ENCODE data around the gene FAM156A.
A peak's percentile ranks its signal among the peaks of the same experiment; 100 is the strongest.
"Not testable (repeated sequence)": the region's sequence is repeated elsewhere in the genome, so short reads cannot be mapped to it uniquely, and the experiment has no call there.

The FAM156A gene

GRCh38 chrX:52967922-52968321 is 9.6 kb upstream of the FAM156A start:
- DNase-seq, result not testable (repeated sequence)

DNA sequence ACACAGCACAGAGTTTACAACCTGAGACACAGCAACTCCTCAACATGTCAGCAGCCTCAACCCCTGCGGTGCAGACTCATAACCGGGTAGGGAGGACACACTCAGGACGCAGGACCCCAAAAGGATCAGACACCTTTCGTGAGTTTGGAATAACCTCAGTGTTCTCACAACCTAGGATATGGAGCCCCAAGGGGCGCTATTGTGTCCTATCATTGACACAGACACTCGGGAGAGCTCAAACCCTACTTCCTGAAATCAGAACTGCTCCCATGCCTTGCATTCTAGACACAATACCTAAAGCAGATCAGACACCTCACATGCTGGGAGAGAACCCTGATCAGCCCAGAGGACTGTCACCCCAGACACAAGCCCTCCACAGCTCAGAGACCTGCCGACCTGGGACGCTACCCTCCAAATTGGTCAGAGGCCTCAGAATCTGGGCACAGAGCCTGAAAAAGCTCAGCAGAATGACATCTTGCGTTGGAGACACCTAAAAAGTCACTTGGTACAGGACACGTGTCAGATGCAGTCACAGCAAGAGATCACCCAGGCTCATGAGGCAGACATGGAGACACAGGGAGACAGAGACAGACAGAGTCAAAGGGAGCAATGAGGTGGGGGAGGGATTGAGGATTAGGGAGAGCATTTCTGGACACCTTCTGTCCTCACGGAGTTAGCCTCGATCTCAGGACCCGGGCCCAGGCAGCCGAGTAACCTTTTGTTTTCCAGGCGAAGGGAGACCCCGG is 8.8 kb upstream of the FAM156A start:
- not testable (repeated sequence) for DNase-seq

GRCh38 chrX:52958961-52959360 is 643 bp upstream of the FAM156A start:
- DNase-seq, result not testable (repeated sequence)

DNA sequence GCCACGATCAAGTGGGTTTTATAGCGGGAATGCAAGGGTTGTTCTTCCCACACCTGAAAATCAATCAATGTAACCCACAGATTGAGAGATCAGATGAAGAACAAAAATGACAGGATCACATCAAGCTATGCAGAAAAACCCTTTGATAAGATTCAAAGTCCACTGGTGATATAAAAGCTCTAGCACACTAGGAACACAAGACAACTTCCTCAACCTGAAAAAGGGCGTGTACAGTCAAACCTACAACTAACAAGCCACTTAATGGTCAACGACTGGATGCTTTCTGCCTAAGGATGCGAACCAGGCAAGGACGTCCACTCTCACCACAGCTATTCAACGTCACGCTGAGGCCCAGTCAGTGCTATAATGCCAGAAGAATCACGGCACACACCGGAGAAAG is 8.4 kb downstream of the FAM156A start:
- DNase-seq, result not testable (repeated sequence)

- DNase-seq, result not testable (repeated sequence)
Observed at GRCh38 chrX:52949325-52949724, 9.0 kb downstream of the FAM156A start.

- not testable (repeated sequence) for DNase-seq
Observed at GRCh38 chrX:52948265-52948664, 10.1 kb downstream of the FAM156A start.

DNA sequence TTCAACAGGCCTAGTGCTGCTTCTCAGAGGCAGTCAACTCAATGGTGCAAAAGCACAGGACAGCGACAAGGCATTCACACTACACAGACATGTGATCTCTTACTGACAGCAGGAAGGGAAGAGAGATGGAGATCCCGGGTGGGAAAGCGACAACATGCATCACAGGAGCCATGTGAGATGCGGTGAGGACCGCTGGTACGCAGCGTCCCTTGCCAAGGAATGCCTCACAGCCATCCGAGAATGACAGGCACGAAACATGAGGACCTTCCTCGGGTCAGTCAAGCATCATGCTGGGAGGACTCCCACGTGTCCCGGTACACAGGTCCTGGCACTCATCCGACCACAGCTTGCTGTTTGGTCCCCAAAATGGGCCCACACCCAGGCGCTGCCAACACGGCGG is 10.8 kb downstream of the FAM156A start:
- DNase-seq, result not testable (repeated sequence)

- not testable (repeated sequence) for DNase-seq
Observed at GRCh38 chrX:52945838-52946494, 12.4 kb downstream of the FAM156A start.

DNA sequence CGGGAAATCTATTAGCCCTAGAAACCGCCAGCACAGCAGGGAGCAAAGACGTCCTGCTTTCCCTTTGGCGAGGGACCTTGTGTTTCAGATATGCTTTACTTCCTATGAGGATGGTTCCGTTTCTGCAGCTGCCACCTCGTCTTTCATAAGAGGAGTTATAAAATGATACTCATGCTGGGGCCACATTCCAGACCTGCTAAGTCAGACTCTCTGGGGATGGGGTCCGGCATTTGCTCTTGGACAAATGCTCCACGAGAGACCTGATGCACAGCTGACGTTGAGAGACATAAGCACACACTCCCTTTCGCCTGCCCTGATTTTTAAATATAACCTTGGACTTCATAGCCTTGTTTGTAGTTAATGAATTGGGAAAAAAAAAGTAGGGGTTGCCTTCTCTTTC is 16.6 kb downstream of the FAM156A start:
- not testable (repeated sequence) for DNase-seq

- not testable (repeated sequence) for DNase-seq
Observed at GRCh38 chrX:52940704-52941103, 17.6 kb downstream of the FAM156A start.

GRCh38 chrX:52935470-52935784 is 22.9 kb downstream of the FAM156A start:
- DNase-seq, result not testable (repeated sequence)

- peak; percentile 51 to 99 (median 88) for DNase-seq
Observed at GRCh38 chrX:52934704-52935469, 23.4 kb downstream of the FAM156A start.

DNA sequence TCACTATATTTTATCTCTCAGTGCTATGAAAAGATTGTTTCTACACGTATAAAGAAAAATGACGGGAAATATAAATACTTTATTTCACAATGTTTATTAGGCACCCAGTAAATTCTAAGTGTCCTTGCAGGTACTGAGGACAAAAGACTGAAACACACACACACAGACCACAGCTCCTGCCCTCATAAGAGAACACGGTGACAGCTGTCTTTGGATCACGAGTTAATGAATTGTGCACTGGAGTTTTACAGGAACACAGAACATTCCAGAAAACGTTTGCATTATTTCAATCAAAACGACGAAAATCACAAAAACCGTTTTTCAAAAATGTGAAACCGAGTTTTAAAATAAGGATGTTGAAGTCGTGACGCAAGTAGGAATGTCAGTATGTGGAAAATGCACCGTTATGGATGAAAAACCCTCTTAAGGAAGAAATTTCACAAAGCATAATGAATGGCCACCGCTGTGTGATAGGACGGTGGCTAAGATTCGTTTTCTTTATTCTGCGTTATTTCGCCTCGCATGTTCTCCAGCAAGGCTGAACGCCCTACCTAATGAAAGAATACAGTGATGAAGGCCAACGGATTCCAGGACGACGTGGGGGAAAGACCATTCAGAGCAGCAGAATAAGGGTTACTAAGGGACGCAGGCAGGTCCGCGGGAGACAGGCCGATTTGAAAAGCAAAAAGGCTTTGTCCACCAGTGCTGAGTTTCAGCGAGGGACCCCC is 24.2 kb downstream of the FAM156A start:
- peak in 2 of 58 donors; percentile 48 to 54 for DNase-seq

DNA sequence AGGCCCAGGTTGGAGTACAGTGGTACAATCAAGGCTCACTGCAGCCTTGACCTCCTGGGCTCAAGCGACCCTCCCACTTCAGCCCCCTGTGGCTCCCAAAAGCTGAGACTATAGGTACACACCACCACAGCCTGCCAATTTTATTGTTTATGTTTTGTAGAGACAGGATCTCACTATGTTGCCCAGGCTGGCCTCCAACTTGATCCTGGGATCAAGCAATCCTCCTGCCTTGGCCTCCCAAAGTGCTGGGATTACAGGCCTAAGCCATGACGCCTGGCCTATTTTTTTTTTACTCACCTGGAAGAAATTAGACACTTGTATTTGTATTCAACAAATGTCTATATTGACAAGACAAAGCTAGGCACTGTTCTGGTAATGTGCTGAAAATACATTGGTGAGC is 25.1 kb downstream of the FAM156A start:
- DNase-seq, result no peak

- DNase-seq, result not testable (repeated sequence)
Observed at GRCh38 chrX:52930214-52930613, 28.1 kb downstream of the FAM156A start.

DNA sequence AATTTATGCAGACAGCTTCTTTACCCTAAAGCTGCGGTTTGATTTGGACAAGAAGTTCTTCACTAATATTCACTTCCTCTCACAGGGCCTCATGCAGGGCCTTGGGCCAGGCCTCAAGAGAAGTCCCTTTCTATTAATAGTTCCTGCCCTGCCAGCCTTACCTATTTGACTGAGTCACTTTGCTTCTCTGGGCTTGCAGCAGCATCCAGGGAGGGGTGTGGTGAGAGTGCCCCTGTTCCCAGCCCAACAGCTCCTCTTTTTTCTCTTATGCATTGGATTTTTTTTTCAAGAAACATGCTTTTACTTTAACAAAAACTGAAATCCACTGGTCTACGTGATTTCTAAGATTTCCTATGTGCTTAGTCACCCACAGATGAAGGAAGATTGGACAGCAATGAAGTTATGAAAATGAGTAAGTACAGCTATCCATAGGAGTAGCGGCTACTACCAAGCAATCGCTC is 34.5 kb downstream of the FAM156A start:
- no peak for DNase-seq

DNA sequence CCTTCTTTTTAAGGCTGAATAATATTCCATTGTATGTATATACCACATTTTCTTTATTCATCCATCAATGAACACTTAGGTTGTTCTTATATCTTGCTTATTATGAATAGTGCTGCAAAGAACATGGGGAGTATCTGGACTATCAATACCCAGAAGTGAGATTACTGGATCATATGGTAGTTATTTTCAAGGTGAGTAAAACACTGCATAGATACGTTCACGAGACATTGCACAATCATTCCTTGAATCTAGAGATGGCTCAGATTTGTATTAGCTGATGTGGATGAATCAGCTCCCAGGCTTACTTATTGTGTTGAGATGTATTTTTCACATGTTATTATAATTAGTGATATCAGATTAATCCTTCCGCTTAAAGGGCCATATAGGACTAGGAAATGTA is 43.6 kb downstream of the FAM156A start:
- DNase-seq, result not testable (repeated sequence)

DNA sequence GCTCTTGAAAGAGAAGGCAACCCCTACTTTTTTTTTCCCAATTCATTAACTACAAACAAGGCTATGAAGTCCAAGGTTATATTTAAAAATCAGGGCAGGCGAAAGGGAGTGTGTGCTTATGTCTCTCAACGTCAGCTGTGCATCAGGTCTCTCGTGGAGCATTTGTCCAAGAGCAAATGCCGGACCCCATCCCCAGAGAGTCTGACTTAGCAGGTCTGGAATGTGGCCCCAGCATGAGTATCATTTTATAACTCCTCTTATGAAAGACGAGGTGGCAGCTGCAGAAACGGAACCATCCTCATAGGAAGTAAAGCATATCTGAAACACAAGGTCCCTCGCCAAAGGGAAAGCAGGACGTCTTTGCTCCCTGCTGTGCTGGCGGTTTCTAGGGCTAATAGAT is 44.6 kb downstream of the FAM156A start:
- DNase-seq, result not testable (repeated sequence)

DNA sequence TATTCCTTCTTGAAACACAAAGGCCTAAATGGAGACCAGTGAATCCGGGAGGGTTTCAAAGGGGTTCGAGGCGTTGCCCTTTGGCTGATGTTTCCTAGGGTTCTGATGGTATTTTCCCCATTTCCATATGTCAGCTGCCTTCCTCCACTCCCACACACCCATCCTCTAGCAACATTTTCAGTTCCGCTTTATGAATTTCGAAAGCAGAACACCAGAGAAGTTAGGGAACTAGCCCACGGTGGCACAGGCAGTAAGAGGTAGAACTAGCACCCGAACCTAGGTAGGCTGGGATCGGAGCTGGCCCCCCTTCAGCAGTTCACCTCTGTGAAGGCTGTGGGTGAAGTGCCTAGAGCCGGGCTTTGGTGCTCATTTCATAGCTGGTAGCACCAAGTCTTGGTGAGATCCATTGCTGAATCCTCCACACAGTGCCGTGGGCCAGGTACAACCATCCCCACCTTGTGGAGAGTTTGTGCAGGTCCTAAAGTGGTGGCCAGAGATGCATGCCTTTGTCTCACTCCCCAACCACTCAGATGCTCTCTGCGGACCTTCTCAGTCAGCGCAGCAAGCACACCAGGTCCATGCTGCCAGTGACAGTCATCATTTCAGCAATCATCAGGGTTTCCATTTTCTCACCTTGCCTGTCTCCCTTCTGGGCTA is 48.9 kb downstream of the FAM156A start:
- not testable (repeated sequence) for DNase-seq

GRCh38 chrX:52907900-52908299 is 50.4 kb downstream of the FAM156A start:
- DNase-seq, result not testable (repeated sequence)

GRCh38 chrX:52907137-52907536 is 51.2 kb downstream of the FAM156A start:
- DNase-seq, result not testable (repeated sequence)

All from anterior cingulate cortex (tissue), 58 donors.